Measurements from ENCODE around the gene TPPP2. TPM values are rescaled to one million over a fixed set of nuclear protein-coding genes. Genes with fewer than 3 reads are reported as not detected.

TPPP2 gene
- total and polyA plus RNA-seq, 4 donors = not detected

- Histone ChIP-seq H3K9me3 (ENCODE audit: control insufficient read depth, low read length) (no peaks in the 10 kb centered on the region), H3K27ac (ENCODE audit: low read depth in 1 of 2, low read length in 2 of 2) (no peak overlapping the region), H3K36me3 (ENCODE audit: control insufficient read depth in 1 of 2, insufficient read depth in 2 of 2, low read length in 1 of 2) (no peaks in the 10 kb centered on the region), H3K27me3 (ENCODE audit: control insufficient read depth in 1 of 2, insufficient read depth in 2 of 2, low read length in 1 of 2) (no peaks in the 10 kb centered on the region), H3K4me1 (ENCODE audit: control insufficient read depth in 1 of 2, insufficient read depth in 2 of 2, low read length in 2 of 2) (no peaks in the 10 kb centered on the region), H3K4me3 (ENCODE audit: low read length in 2 of 2) (no peak overlapping the region)
- DNase-seq (no peak), ATAC-seq (ENCODE audit: low FRiP score) (no peak)
- 74 to 78% methylated on average over 4 of the region's 4 CpGs for WGBS, 2 donors
- intact Hi-C loops (cut with DNase I) = no loop called here
Measured at GRCh38 chr14:21054768-21055145, 24.7 kb downstream of the TPPP2 start.

DNA sequence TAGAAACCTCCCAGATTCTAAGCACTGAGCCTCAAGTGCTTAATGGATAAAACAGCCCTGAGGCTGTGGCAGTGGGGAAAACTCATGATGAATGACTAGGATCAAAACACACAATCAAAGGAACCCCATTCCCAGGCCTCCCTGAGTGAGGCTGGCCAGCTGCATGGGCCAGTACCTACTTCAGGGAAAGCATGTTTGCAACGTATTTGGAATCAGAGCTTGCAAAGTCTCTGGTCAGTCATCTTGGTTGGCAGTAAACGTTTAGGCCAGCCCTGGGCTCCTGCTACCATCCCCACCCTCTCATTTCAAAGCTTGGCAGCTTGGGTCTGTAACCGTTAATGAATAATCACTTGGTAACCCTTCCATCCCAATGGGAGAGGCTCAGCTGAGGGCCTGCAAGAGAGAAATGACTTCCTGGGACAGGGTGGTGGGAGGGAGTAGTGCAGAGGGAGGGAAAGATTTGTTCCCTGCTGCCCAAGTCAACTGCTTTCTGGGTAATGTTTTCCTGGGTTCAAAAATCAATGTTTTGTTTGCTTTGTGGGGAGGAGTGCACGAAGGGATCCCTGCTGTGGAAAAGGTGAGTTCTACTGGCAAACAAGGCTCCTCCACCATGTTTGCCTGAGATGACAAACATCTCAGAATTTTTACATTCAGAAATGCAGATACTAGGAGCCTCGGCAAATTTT lies 25.6 kb downstream of the TPPP2 start:
- H3K4me3 ChIP-seq (ENCODE audit: low read length in 2 of 2) = no peak overlapping the region
- intact Hi-C loops (cut with DNase I) = no loop called here

GRCh38 chr14:21056520-21057163 lies 26.6 kb downstream of the TPPP2 start:
- Histone ChIP-seq H3K27me3 (ENCODE audit: control insufficient read depth in 1 of 2, insufficient read depth in 2 of 2, low read length in 1 of 2) (no peaks in the 10 kb centered on the region), H3K36me3 (ENCODE audit: control insufficient read depth in 1 of 2, insufficient read depth in 2 of 2, low read length in 1 of 2) (no peaks in the 10 kb centered on the region), H3K4me1 (ENCODE audit: control insufficient read depth in 1 of 2, insufficient read depth in 2 of 2, low read length in 2 of 2) (no peaks in the 10 kb centered on the region), H3K27ac (ENCODE audit: low read depth in 1 of 2, low read length in 2 of 2) (no peak overlapping the region), H3K4me3 (ENCODE audit: low read length in 2 of 2) (no peak overlapping the region), H3K9me3 (ENCODE audit: control insufficient read depth, low read length) (no peaks in the 10 kb centered on the region)
- ATAC-seq (ENCODE audit: low FRiP score) (no peak), DNase-seq (no peak)
- intact Hi-C loops (cut with DNase I) = no loop called here
- 85 to 87% methylated on average over 10 of the region's 10 CpGs for WGBS, 2 donors

More for the DNA sequence above, 25.6 kb downstream of the TPPP2 start:
- ATAC-seq (ENCODE audit: low FRiP score) = no peak
- H3K36me3 ChIP-seq (ENCODE audit: control insufficient read depth in 1 of 2, insufficient read depth in 2 of 2, low read length in 1 of 2) = no peaks in the 10 kb centered on the region
- H3K4me1 ChIP-seq (ENCODE audit: control insufficient read depth in 1 of 2, insufficient read depth in 2 of 2, low read length in 2 of 2) = no peaks in the 10 kb centered on the region
- 53 to 57% methylated on average over 5 of the region's 5 CpGs for WGBS, 2 donors
- H3K9me3 ChIP-seq (ENCODE audit: control insufficient read depth, low read length) = no peaks in the 10 kb centered on the region
- no peak for DNase-seq
- H3K27ac ChIP-seq (ENCODE audit: low read depth in 1 of 2, low read length in 2 of 2) = no peak overlapping the region
- no peaks in the 10 kb centered on the region for H3K27me3 ChIP-seq (ENCODE audit: control insufficient read depth in 1 of 2, insufficient read depth in 2 of 2, low read length in 1 of 2)

DNA sequence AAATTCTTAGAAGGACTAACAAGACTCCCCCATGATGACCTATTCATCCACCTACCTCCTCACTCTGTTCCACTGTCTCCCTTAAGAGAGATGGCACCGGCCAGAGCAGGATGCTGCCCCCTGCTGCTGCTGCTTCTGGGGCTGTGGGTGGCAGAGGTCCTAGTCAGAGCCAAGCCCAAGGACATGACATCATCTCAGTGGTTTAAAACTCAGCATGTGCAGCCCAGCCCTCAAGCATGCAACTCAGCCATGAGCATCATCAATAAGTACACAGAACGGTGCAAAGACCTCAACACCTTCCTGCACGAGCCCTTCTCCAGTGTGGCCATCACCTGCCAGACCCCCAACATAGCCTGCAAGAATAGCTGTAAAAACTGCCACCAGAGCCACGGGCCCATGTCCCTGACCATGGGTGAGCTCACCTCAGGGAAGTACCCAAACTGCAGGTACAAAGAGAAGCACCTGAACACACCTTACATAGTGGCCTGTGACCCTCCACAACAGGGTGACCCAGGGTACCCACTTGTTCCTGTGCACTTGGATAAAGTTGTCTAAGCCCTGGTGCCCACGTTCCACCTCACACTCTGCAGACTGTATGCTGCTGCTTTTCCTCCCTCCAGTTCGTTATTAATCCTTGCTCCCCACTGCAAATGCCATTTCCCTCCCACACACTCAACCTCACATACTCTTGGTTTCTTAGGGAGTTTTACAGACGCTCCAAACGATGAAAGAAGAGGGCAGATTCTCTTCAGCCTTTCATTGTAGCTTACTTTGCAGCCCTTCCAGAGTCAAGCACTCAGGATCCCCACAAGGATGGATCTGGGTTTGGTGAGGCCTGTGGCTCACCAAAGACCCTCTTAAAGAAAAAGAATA lies 28.0 kb downstream of the TPPP2 start, which contains the start of gene RNASE8:
Gene RNASE8, plus strand, starts transcription at position 20 of the 873 bp plus-strand sequence. Its CDS starts 71 bp downstream, at position 91.
- no peaks in the 10 kb centered on the region for H3K36me3 ChIP-seq (ENCODE audit: control insufficient read depth in 1 of 2, insufficient read depth in 2 of 2, low read length in 1 of 2)
- ATAC-seq (ENCODE audit: low FRiP score) (peak; percentile 40), DNase-seq (no peak)
- no peaks in the 10 kb centered on the region for H3K9me3 ChIP-seq (ENCODE audit: control insufficient read depth, low read length)
- H3K27ac ChIP-seq (ENCODE audit: low read depth in 1 of 2, low read length in 2 of 2) = no peak within 1 kb of the TSS
- intact Hi-C loops (cut with DNase I) = no loop called here
- 64 to 74% methylated on average over 8 of the region's 8 CpGs for WGBS, 2 donors
- H3K4me3 ChIP-seq (ENCODE audit: low read length in 2 of 2) = no peak within 1 kb of the TSS
- no peaks in the 10 kb centered on the region for H3K27me3 ChIP-seq (ENCODE audit: control insufficient read depth in 1 of 2, insufficient read depth in 2 of 2, low read length in 1 of 2)
- H3K4me1 ChIP-seq (ENCODE audit: control insufficient read depth in 1 of 2, insufficient read depth in 2 of 2, low read length in 2 of 2) = no peaks in the 10 kb centered on the region

DNA sequence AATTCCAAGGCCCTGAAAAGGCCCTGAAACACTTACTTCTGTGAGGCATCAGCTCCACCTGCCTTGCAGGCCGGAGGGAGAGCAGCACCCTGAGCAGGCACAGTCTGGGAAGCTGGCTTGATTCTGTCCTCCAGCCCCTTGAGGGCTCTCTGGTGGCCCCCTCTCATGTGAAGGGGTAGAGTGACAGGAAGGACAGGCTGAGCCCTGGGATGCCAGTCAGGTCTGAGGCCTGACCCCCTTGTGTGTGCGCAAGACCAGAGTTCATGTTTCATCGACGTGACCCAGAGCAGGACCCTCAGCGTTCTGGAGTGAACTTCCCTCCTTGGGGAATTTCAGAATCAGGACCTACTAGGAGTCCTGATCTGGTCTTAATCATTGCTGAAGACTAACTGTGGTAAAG lies 28.9 kb downstream of the TPPP2 start:
- no peak for ATAC-seq (ENCODE audit: low FRiP score)
- Histone ChIP-seq H3K27me3 (ENCODE audit: control insufficient read depth in 1 of 2, insufficient read depth in 2 of 2, low read length in 1 of 2) (no peaks in the 10 kb centered on the region), H3K27ac (ENCODE audit: low read depth in 1 of 2, low read length in 2 of 2) (no peak overlapping the region)

GRCh38 chr14:21059842-21060613 lies 30.0 kb downstream of the TPPP2 start:
- ATAC-seq (ENCODE audit: low FRiP score) (no peak), DNase-seq (no peak)
- Histone ChIP-seq H3K4me1 (ENCODE audit: control insufficient read depth in 1 of 2, insufficient read depth in 2 of 2, low read length in 2 of 2) (no peaks in the 10 kb centered on the region), H3K27me3 (ENCODE audit: control insufficient read depth in 1 of 2, insufficient read depth in 2 of 2, low read length in 1 of 2) (no peaks in the 10 kb centered on the region), H3K9me3 (ENCODE audit: control insufficient read depth, low read length) (no peaks in the 10 kb centered on the region), H3K4me3 (ENCODE audit: low read length in 2 of 2) (no peak overlapping the region), H3K27ac (ENCODE audit: low read depth in 1 of 2, low read length in 2 of 2) (no peak overlapping the region), H3K36me3 (ENCODE audit: control insufficient read depth in 1 of 2, insufficient read depth in 2 of 2, low read length in 1 of 2) (no peaks in the 10 kb centered on the region)
- WGBS, 2 donors = 56 to 69% methylated on average over 8 of the region's 8 CpGs
- intact Hi-C loops (cut with DNase I) = no loop called here

More for the DNA sequence above, 28.9 kb downstream of the TPPP2 start:
- intact Hi-C loops (cut with DNase I) = no loop called here
- Histone ChIP-seq H3K4me1 (ENCODE audit: control insufficient read depth in 1 of 2, insufficient read depth in 2 of 2, low read length in 2 of 2) (no peaks in the 10 kb centered on the region), H3K4me3 (ENCODE audit: low read length in 2 of 2) (no peak overlapping the region), H3K36me3 (ENCODE audit: control insufficient read depth in 1 of 2, insufficient read depth in 2 of 2, low read length in 1 of 2) (no peaks in the 10 kb centered on the region), H3K9me3 (ENCODE audit: control insufficient read depth, low read length) (no peaks in the 10 kb centered on the region)
- no peak for DNase-seq
- WGBS, 2 donors = 82% methylated on average over 5 of the region's 5 CpGs

DNA sequence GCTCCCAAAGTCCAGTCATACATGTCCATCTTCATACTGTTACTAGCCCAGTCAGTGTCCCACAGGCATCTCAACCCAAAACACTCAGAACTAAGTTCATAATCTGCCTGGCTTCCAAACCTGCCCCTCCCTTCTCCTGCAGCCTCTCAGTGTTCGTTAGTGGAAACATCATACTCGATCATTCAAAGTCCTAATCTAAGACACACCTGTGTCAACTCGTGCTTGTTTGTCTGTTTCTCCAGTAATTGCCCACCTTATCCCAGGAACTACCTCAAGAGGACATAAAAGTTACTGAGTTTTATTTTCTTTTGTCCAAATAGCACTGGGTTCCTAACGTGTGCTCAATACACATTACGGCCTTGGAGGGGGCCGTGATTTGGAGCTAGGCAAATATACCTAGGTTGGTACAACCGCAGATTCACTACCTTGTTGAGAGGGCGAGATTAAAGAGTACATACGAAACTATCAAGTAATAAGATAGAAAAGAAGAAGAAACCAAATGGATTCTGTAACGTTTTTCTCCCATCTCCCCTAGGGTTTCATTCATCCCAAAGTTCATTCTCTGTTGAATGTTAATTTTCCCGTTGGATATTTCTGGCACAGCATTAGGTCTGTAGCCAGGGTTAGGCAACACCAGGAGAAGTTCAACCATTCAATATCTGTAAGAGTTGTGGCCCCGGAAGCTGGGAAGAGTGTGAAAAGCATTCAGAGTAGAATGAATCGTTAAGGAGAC lies 30.8 kb downstream of the TPPP2 start:
- no peak overlapping the region for H3K27ac ChIP-seq (ENCODE audit: low read depth in 1 of 2, low read length in 2 of 2)

DNA sequence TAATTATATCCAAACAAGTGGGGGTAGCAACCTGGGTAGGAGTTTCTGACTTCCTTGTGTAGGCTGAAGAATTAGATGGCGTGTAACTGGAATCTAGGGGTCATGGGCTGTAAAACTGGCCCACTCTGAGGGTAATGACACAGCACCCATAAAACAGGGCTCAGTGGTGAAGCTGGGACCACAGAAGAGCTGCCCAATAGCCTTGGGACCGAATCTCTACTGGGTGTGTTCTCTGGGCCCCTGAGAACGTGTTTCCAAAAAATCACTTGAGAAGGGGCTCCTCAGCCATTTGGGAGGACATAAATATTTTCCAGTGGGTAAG lies 31.3 kb downstream of the TPPP2 start:
- H3K4me1 ChIP-seq (ENCODE audit: control insufficient read depth in 1 of 2, insufficient read depth in 2 of 2, low read length in 2 of 2) = no peaks in the 10 kb centered on the region
- no peak overlapping the region for H3K27ac ChIP-seq (ENCODE audit: low read depth in 1 of 2, low read length in 2 of 2)
- H3K4me3 ChIP-seq (ENCODE audit: low read length in 2 of 2) = no peak overlapping the region
- ATAC-seq (ENCODE audit: low FRiP score) (no peak), DNase-seq (no peak)
- 86 to 88% methylated on average over 3 of the region's 3 CpGs for WGBS, 2 donors
- H3K36me3 ChIP-seq (ENCODE audit: control insufficient read depth in 1 of 2, insufficient read depth in 2 of 2, low read length in 1 of 2) = no peaks in the 10 kb centered on the region
- no peaks in the 10 kb centered on the region for H3K9me3 ChIP-seq (ENCODE audit: control insufficient read depth, low read length)
- no peaks in the 10 kb centered on the region for H3K27me3 ChIP-seq (ENCODE audit: control insufficient read depth in 1 of 2, insufficient read depth in 2 of 2, low read length in 1 of 2)
- intact Hi-C loops (cut with DNase I) = no loop called here

More for the DNA sequence above, 30.8 kb downstream of the TPPP2 start:
- Histone ChIP-seq H3K27me3 (ENCODE audit: control insufficient read depth in 1 of 2, insufficient read depth in 2 of 2, low read length in 1 of 2) (no peaks in the 10 kb centered on the region), H3K36me3 (ENCODE audit: control insufficient read depth in 1 of 2, insufficient read depth in 2 of 2, low read length in 1 of 2) (no peaks in the 10 kb centered on the region), H3K9me3 (ENCODE audit: control insufficient read depth, low read length) (no peaks in the 10 kb centered on the region), H3K4me1 (ENCODE audit: control insufficient read depth in 1 of 2, insufficient read depth in 2 of 2, low read length in 2 of 2) (no peaks in the 10 kb centered on the region), H3K4me3 (ENCODE audit: low read length in 2 of 2) (no peak overlapping the region)
- DNase-seq = no peak
- intact Hi-C loops (cut with DNase I) = no loop called here
- 72 to 74% methylated on average over 13 of the region's 13 CpGs for WGBS, 2 donors
- ATAC-seq (ENCODE audit: low FRiP score) = no peak
